Keratinocyte (primary cell): ENCODE measurements around the gene TAF1C. TPM values are rescaled to one million over a fixed set of nuclear protein-coding genes. Genes with fewer than 3 reads are reported as not detected.

Experiments
- DNase-seq: peaks from one replicate; pipeline ENCODE4 v3.0.0-alpha.2; 2011; ENCODE audit warnings: low read depth, missing footprints, low spot score
- FAIRE-seq: peaks from 2 replicates; lab custom pipeline; 2011; peaks lifted over from hg19 to GRCh38; lab: Jason Lieb, UNC
- H2AFZ ChIP-seq: 2 replicates; pipeline ENCODE4 v1.6.0; 2012; ENCODE audit warnings: low read length, control low read depth, inconsistent platforms; ENCODE audit not compliant: control insufficient read depth
- H3K27ac ChIP-seq: 2 replicates; pipeline ENCODE4 v1.5.1; 2011; ENCODE audit warnings: low read length; ENCODE audit not compliant: control insufficient read depth, insufficient read depth
- H3K27me3 ChIP-seq: 3 replicates; pipeline ENCODE4 v1.6.0; 2011; ENCODE audit warnings: low read length; ENCODE audit not compliant: control insufficient read depth, insufficient read depth; ENCODE audit errors: extremely low read depth
- H3K36me3 ChIP-seq, 2 experiments: 2 replicates in 1 of 2; 3 replicates in 1 of 2; pipeline ENCODE4 v1.5.1; 2011; ENCODE audit warnings: low read length in 2 of 2, mild to moderate bottlenecking in 1 of 2; ENCODE audit not compliant: control insufficient read depth in 2 of 2, insufficient read depth in 2 of 2; ENCODE audit errors: extremely low read depth in 1 of 2
- H3K4me1 ChIP-seq: 3 replicates; pipeline ENCODE4 v1.5.1; 2011; ENCODE audit warnings: low read length; ENCODE audit not compliant: control insufficient read depth, insufficient read depth; ENCODE audit errors: extremely low read depth
- H3K4me2 ChIP-seq: 3 replicates; pipeline ENCODE4 v1.6.0; 2011; ENCODE audit warnings: low read depth, low read length; ENCODE audit not compliant: control insufficient read depth, insufficient read depth; ENCODE audit errors: extremely low read depth
- H3K4me3 ChIP-seq, 3 experiments: fragments of 200-600 bp in 1 of 3; sonication (generic) in 1 of 3; 2 replicates in 2 of 3; 3 replicates in 1 of 3; pipeline ENCODE4 v1.5.1; 2011 to 2016; ENCODE audit warnings: low read length in 3 of 3, mild to moderate bottlenecking in 3 of 3, control low read depth in 2 of 3, inconsistent platforms in 1 of 3, low read depth in 1 of 3, mixed read lengths in 1 of 3, mixed run types in 1 of 3, moderate library complexity in 1 of 3; ENCODE audit not compliant: control insufficient read depth in 2 of 3, insufficient read depth in 2 of 3; ENCODE audit errors: extremely low read depth in 1 of 3
- H3K79me2 ChIP-seq: 2 replicates; pipeline ENCODE4 v1.6.0; 2012; ENCODE audit warnings: low read length; ENCODE audit not compliant: control insufficient read depth, insufficient read depth
- H3K9ac ChIP-seq: 3 replicates; pipeline ENCODE4 v1.6.0; 2011; ENCODE audit warnings: low read length; ENCODE audit not compliant: control insufficient read depth, insufficient read depth; ENCODE audit errors: extremely low read depth
- H3K9me1 ChIP-seq: 3 replicates; pipeline ENCODE4 v1.6.0; 2011; ENCODE audit warnings: low read length; ENCODE audit not compliant: control insufficient read depth, insufficient read depth; ENCODE audit errors: extremely low read depth
- H3K9me3 ChIP-seq: 2 replicates; pipeline ENCODE4 v1.5.1; 2012; ENCODE audit warnings: low read depth, low read length; ENCODE audit not compliant: control insufficient read depth
- H4K20me1 ChIP-seq: 3 replicates; pipeline ENCODE4 v1.6.0; 2011; ENCODE audit warnings: low read length; ENCODE audit not compliant: control insufficient read depth, insufficient read depth; ENCODE audit errors: extremely low read depth
- EZH2 ChIP-seq: IDR thresholded peaks from one replicate; pipeline ENCODE4 v1.6.1; 2012; ENCODE audit warnings: inconsistent platforms, mild to moderate bottlenecking, low read length, moderate library complexity
- dilution Hi-C: fragments of 300-500 bp; cut with MboI; formaldehyde crosslinking; loops from one replicate; pipeline ENCODE4 v1.7.0; 2020; ENCODE audit warnings: low sequenced_read_pairs; ENCODE audit not compliant: extremely low pct_ligation_motif_present
- polyA plus RNA-seq, 5 experiments: library from polyadenylated mRNA; depleted of rRNA in 3 of 5; stranded (reverse) in 3 of 5; stranded (forward) in 1 of 5; unstranded in 1 of 5; fragments of >200 nt; gene quantifications; 1 replicate in 1 of 5; 2 replicates in 3 of 5; 3 replicates in 1 of 5; pipeline versions ENCODE4 v1.2.1 to v1.2.3, GENCODE V29; 2011 to 2012; ENCODE audit warnings: missing spikeins in 2 of 5, low read depth in 1 of 5, low replicate concordance in 1 of 5
- TF ChIP-seq, protein P1 (sequence below), 3 experiments: IDR thresholded peaks in 1 of 3; conservative IDR thresholded peaks in 1 of 3; optimal IDR thresholded peaks in 1 of 3; 2 replicates in 2 of 3; 3 replicates in 1 of 3; pipeline versions ENCODE3 to v1.5.1; 2011; ENCODE audit warnings: low read length in 3 of 3, mild to moderate bottlenecking in 3 of 3, moderate library complexity in 2 of 3, control low read depth in 1 of 3, inconsistent platforms in 1 of 3; ENCODE audit not compliant: insufficient read depth in 2 of 3; ENCODE audit errors: extremely low read depth in 1 of 3

The TAF1C gene
- polyA plus RNA-seq, 1 donor (not counting 4 experiments of a cell fraction or from before 2014, with no cell fraction given), result 6.5 TPM

DNA sequence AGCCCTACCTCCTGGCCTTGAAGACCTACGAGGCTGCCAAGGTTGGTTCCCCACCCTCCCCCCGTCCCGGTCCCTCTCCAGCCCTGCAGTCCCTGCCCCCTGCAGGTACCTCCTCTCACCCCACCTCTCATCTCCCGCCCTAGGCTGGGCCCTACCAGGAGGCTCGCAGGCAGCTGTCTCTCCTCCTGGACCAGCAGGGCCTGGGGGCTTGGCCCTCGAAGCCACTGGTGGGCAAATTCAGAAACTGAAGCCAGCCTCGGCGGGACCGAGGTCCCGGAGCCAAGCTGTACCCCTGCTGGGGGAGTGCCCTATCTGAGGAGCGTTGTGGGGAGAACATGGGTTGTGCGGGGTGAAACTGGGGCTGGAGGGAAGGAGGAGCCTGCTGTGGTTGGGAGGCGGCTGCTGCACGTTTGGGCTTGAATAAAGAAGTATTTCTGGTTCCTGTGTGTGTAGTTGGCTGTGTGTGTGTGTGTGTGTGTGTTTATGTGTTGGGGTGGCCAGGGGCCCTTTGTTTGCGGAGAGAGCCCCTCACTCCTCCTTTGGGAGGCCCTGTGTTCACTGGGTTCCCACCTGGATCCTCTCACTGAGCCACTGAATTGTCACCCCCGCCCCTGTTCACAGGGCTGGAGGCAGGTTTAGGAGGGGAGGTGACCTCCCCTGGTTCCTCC is 10.0 kb upstream of the TAF1C start:
- Histone ChIP-seq H3K9me3 (no peaks in the 10 kb centered on the region), H3K27me3 (no peaks in the 10 kb centered on the region), H2AFZ (peak overlapping the region; percentile 88), H3K27ac (peak overlapping the region; percentile 64), H3K79me2 (no peaks in the 10 kb centered on the region), H3K9ac (peak overlapping the region; percentile 65), H3K4me3 (peak overlapping the region; percentile 16 to 66 (median 65)), H3K4me1 (peaks cover 34% of the 10 kb centered on the region), H3K4me2 (peak overlapping the region; percentile 93), H3K9me1 (no peaks in the 10 kb centered on the region), H3K36me3 (no peaks in the 10 kb centered on the region), H4K20me1 (no peaks in the 10 kb centered on the region)
- DNase-seq, result no peak
- peak; percentile 88 for FAIRE-seq
- TF ChIP-seq, protein P1, sequence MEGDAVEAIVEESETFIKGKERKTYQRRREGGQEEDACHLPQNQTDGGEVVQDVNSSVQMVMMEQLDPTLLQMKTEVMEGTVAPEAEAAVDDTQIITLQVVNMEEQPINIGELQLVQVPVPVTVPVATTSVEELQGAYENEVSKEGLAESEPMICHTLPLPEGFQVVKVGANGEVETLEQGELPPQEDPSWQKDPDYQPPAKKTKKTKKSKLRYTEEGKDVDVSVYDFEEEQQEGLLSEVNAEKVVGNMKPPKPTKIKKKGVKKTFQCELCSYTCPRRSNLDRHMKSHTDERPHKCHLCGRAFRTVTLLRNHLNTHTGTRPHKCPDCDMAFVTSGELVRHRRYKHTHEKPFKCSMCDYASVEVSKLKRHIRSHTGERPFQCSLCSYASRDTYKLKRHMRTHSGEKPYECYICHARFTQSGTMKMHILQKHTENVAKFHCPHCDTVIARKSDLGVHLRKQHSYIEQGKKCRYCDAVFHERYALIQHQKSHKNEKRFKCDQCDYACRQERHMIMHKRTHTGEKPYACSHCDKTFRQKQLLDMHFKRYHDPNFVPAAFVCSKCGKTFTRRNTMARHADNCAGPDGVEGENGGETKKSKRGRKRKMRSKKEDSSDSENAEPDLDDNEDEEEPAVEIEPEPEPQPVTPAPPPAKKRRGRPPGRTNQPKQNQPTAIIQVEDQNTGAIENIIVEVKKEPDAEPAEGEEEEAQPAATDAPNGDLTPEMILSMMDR (optimal IDR thresholded peaks at IDR 0.05 in 1 of 3, IDR thresholded peaks at IDR 0.05 in 1 of 3, conservative IDR thresholded peaks at IDR 0.05 in 1 of 3; ENCODE audit: extremely low read depth in 1 of 3, insufficient read depth in 2 of 3, low read length in 3 of 3), result no peak
- no peak for TF ChIP-seq EZH2
- dilution Hi-C loops, result no loop called here

DNA sequence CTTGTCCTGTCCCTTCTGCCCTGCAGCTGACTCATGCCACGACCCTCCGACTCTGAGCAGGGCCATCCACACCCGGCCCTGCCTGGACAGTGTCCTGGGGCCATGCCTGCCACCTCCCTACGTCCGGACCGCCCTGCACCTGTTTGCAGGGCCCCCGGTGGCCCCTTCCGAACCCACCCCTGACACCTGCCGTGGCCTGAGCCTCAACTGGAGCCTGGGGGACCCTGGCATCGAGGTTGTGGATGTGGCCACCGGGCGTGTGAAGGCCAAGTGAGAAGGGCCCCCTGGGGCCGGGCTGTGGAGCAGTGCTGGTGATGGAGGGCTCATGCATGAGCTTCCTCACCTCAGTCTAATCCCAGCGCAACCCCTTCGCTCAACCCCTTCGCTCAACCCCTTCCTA is 9.2 kb upstream of the TAF1C start:
- TF ChIP-seq, protein P1 (optimal IDR thresholded peaks at IDR 0.05 in 1 of 3, IDR thresholded peaks at IDR 0.05 in 1 of 3, conservative IDR thresholded peaks at IDR 0.05 in 1 of 3; ENCODE audit: extremely low read depth in 1 of 3, insufficient read depth in 2 of 3, low read length in 3 of 3), result no peak
- TF ChIP-seq EZH2, result no peak
- no peak for FAIRE-seq
- no peak for DNase-seq
- dilution Hi-C loops, result no loop called here
- Histone ChIP-seq H3K79me2 (no peaks in the 10 kb centered on the region), H3K4me3 (peak overlapping the region in 2 of 3 experiments; percentile 65 to 66), H3K9me3 (no peaks in the 10 kb centered on the region), H2AFZ (peak overlapping the region; percentile 88), H4K20me1 (no peaks in the 10 kb centered on the region), H3K9me1 (no peaks in the 10 kb centered on the region), H3K4me1 (peaks cover 34% of the 10 kb centered on the region), H3K27ac (no peak overlapping the region), H3K27me3 (no peaks in the 10 kb centered on the region), H3K4me2 (peak overlapping the region; percentile 93), H3K36me3 (no peaks in the 10 kb centered on the region), H3K9ac (peak overlapping the region; percentile 65)
